ENCODE measurements around the gene DAAM1.

DAAM1 gene

GRCh38 chr14:59254911-59255545 lies 66.6 kb downstream of the DAAM1 start:
- DNase-seq (ENCODE audit: low read depth) = no peak

- no peak for DNase-seq (ENCODE audit: low read depth)
Measured at GRCh38 chr14:59256331-59256730, 67.9 kb downstream of the DAAM1 start.

- no peak for DNase-seq (ENCODE audit: low read depth)
Measured at GRCh38 chr14:59261334-59261733, 72.9 kb downstream of the DAAM1 start.

- no peak for DNase-seq (ENCODE audit: low read depth)
Measured at GRCh38 chr14:59262717-59263454, 74.4 kb downstream of the DAAM1 start.

- no peak for DNase-seq (ENCODE audit: low read depth)
Measured at GRCh38 chr14:59265808-59266207, 77.3 kb downstream of the DAAM1 start.

- DNase-seq (ENCODE audit: low read depth) = no peak
Measured at GRCh38 chr14:59267046-59267445, 78.6 kb downstream of the DAAM1 start.

- no peak for DNase-seq (ENCODE audit: low read depth)
Measured at GRCh38 chr14:59268011-59268410, 79.5 kb downstream of the DAAM1 start.

- DNase-seq (ENCODE audit: low read depth) = no peak
Measured at GRCh38 chr14:59268858-59269257, 80.4 kb downstream of the DAAM1 start.

GRCh38 chr14:59269466-59269865 lies 81.0 kb downstream of the DAAM1 start:
- DNase-seq (ENCODE audit: low read depth) = no peak

GRCh38 chr14:59271256-59271655 lies 82.8 kb downstream of the DAAM1 start:
- DNase-seq (ENCODE audit: low read depth) = no peak

- no peak for DNase-seq (ENCODE audit: low read depth)
Measured at GRCh38 chr14:59271734-59272133, 83.3 kb downstream of the DAAM1 start.

- no peak for DNase-seq (ENCODE audit: low read depth)
Measured at GRCh38 chr14:59272633-59273032, 84.2 kb downstream of the DAAM1 start.

- no peak for DNase-seq (ENCODE audit: low read depth)
Measured at GRCh38 chr14:59273737-59274136, 85.3 kb downstream of the DAAM1 start.

GRCh38 chr14:59274991-59275391 lies 86.5 kb downstream of the DAAM1 start:
- no peak for DNase-seq (ENCODE audit: low read depth)

- DNase-seq (ENCODE audit: low read depth) = peak; percentile 66
Measured at GRCh38 chr14:59275668-59276067, 87.2 kb downstream of the DAAM1 start.

- no peak for DNase-seq (ENCODE audit: low read depth)
Measured at GRCh38 chr14:59276235-59276634, 87.8 kb downstream of the DAAM1 start.

GRCh38 chr14:59277659-59278058 lies 89.2 kb downstream of the DAAM1 start:
- no peak for DNase-seq (ENCODE audit: low read depth)

GRCh38 chr14:59278111-59278510 lies 89.6 kb downstream of the DAAM1 start:
- DNase-seq (ENCODE audit: low read depth) = peak; percentile 79

- DNase-seq (ENCODE audit: low read depth) = no peak
Measured at GRCh38 chr14:59280961-59281360, 92.5 kb downstream of the DAAM1 start.

- no peak for DNase-seq (ENCODE audit: low read depth)
Measured at GRCh38 chr14:59281609-59282377, 93.3 kb downstream of the DAAM1 start.

GRCh38 chr14:59282378-59282765 lies 93.9 kb downstream of the DAAM1 start:
- peak; percentile 44 for DNase-seq (ENCODE audit: low read depth)

- no peak for DNase-seq (ENCODE audit: low read depth)
Measured at GRCh38 chr14:59283361-59283760, 94.9 kb downstream of the DAAM1 start.

GRCh38 chr14:59284059-59284458 lies 95.6 kb downstream of the DAAM1 start:
- no peak for DNase-seq (ENCODE audit: low read depth)

Data from fibroblast of the conjunctiva (primary cell).